HG03354 (cell line): ENCODE data around the gene SPIN1.

Experiments used
- ATAC-seq: cut with Tn5 transposase; IDR thresholded peaks from one replicate; pipeline ENCODE4 v1.9.1; 2021; ENCODE audit warnings: mild to moderate bottlenecking; ENCODE audit not compliant: unreplicated experiment, poor library complexity, severe bottlenecking

The SPIN1 gene

DNA sequence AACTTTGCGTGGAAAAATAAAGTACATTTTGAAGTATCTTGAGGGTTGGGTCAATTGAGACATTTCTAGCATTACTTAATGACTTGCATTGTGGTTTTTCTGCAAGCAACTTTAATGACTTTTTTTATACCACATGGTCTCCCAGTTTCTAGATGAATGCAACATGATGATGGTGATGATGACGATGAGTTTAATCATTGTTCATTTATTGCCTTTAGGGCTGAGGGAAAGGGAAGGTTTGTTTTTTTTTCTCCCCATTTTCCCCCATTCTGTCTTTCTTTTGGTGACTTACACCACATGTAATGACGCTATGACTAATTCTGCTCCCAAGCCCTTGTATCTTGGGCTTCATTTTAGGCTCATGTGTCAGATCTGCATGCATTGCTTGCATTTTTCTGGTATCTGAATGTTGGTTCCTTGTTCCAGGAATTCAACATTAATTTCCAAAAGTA is 89.1 kb downstream of the SPIN1 start:
- peak; percentile 39 for ATAC-seq

DNA sequence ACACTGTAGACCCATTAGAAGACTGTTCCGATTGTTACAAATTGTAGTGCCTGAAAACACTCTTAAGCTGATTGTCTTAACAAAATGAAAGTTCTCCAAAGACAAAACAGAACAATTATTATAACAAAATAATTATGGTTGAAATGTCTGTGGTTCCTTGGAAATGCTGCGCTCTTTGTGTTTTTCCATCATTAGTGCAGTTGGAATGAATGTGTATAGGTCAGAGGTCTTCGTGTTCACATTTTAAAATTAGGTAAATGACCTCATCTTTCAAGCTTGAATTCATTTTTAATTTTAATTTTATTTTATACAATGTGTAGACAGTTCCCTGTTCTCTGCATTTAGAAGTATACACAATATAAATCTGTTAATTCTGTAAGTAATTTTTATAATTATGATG is 90.0 kb downstream of the SPIN1 start:
- no peak for ATAC-seq

DNA sequence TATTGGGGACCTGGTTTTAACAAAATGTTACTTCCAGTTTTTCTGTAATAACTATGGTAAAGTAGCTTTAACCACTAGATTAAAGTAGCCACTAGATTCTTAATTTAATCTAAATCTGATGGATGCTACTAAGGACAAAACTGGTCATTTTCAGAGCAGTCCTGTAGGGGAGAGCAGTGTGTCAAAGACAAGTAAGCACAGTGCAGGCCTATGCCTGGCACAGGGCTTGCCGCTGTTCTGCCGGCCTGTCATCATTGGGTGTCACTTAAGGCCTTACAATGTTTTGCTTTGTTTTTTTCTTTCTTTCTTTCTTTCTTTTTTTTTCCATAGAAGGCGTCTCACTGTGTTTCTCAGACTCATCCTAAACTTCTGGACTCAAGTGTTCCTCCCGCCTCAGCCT is 93.7 kb downstream of the SPIN1 start:
- no peak for ATAC-seq

DNA sequence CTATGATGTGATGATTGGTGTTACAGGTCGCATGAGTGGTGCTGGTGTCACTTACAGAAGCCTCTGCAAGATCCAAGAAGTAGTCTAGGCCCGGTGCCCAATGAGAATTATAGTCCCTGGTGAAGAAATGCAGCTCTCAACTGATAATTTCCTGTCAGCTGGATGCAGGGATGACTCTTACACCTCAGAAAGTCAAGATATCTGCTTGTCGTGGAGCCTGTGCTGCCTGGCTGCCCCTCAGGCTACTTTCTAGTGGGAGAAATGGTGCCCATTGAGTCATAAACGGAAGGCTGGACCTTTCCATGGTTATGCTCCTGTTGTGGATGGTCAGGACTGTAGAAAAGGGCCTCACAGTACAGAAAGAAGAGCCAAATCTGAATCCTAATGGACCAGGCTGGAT is 99.9 kb downstream of the SPIN1 start:
- ATAC-seq, result no peak

DNA sequence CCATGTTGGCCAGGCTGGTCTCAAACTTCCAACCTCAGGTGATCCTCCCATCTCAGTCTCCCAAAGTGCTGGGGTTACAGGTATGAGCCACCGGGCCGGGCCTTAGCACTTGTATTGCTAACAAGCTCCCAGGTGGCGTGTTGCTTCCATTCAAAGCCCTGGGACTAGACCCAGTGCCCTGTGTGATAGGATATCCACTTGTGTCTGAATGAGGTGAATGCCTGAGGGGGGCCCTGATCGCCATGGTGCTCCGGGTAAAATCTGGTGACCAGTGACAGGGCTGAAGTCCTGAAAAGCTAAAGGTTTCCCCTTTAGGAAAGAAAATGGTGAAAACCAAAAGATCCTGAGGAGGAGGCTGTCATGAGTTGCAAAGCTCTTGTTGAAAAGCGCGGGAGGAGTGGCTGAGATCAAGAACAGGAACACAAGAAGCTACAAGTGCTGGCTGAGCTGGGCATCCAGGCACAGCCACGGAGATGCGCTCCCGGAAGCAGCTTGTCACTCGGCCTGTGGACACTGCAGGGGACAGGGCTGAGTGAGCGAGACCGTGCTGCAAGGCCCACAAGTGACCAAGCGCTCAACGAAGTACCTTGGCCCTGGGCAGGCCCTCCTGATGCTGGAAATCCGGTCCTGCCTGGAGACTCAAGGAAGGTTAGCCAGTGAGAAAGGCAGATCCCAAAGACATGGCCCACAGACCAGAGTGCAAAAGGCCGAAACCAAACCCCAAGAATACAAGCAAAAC is 106.9 kb downstream of the SPIN1 start:
- no peak for ATAC-seq

DNA sequence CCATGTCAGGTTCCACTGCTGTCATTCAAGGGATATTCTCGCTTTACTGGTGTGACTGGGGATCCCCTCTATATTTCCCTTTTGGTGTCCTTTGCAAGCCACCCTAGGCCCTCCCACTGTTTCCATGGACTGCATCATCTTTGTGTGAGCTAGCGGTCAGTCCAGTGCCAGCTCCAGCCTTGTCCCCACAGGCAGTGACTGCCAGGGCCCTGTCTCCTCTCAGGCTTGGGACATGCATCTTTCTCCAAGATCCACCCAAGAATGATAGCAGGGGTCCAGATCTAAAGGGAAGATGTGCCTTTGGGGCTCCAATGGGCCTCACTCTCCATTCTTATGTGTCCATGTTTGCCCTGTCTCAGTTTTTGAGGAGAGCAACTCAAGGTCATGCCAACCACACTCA is 109.0 kb downstream of the SPIN1 start:
- no peak for ATAC-seq

DNA sequence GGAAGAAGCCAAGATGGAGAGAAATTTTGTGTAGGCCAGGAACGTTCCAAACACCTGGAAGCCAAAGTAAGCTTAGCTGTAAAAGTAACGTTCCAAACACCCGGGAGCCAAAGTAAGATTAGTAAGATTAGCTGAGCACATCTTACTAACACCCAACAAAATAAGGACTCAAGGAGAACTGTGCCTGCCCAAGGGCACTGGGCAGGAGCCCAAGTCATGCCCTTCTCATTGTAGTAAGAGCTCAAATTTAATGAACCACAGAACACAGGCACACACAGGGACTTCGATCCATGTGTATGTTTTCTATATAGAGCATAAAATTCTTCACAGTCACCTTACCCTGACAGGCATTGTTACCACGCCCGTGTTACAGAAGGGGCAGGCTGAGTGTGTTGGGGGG is 110.6 kb downstream of the SPIN1 start:
- ATAC-seq, result no peak

DNA sequence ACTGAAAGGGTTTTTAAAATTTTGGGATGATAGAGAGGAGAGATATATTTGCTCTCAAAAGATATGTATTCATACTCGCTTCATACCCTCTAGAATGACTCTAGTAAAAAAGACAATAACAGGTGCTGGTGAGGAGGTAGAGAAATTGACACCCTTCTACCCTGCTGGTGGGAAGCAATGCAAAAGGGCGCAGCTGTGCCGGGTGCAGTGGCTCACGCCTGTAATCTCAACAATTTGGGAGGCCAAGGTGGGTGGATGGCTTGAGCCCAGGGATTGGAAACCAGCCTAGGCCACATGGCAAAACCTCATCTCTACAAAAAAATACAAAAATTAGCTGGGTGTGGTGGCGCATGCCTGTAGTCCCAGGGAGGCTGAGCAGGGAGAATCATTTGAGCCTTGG is 112.8 kb downstream of the SPIN1 start:
- ATAC-seq, result no peak

DNA sequence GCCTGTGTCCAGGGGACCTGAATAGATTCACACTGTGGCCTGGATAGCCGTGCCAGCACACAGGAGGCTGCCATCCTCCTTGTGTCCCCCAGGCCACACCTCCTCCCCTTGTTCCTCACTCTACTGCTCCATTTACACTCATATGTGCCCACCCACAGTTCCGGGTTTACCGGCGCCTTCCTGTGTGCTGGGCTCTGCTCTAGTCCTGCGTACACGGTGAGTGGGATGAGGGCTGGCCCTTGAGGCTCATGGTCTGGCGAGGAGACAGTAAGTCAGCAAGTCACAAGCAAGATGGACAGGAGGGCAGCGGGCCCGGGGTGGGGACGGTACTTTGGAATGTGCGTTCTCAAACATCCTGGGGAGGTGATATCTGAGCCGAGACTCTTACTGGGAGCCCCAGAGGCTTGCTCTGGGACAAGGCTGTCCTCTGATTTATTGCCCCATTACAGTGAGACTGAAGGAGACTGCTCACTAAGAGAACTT is 114.3 kb downstream of the SPIN1 start:
- no peak for ATAC-seq

DNA sequence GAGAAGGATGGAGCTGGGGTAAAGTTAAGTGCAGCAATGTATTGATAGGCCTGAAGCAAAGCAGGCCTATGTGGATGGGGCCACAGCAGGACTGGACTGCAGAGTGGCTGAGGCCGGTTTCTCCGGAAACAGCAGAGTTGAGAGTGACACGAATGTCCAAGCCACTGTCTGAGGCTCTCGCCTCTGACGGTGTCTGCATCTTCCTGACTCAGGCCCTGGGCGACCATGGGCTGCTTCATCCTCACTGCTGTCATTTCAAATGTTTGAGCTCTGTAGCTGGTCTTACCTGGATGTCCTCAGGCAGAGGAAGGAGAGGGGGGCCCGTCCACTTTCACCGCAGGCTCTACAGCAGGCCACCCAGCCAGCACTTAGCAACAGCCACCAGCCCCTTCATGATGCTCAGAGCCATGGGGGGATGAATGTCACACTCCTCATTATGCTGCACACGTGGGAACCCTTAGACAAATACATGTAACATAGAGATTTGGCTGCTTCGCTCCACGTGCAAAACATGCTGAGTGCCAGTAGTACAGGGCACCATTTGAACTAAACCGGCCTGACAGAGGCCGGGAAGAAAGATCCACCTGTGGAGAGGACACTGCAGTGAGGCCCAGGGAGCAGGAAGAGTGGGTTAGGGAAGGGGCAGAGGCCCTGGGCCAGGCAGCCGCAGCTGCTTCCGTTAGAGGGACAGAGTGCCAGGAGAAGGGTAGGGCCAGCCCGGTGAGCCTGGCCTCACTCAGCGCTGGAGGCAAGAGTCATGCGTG is 115.0 kb downstream of the SPIN1 start:
- ATAC-seq, result no peak

DNA sequence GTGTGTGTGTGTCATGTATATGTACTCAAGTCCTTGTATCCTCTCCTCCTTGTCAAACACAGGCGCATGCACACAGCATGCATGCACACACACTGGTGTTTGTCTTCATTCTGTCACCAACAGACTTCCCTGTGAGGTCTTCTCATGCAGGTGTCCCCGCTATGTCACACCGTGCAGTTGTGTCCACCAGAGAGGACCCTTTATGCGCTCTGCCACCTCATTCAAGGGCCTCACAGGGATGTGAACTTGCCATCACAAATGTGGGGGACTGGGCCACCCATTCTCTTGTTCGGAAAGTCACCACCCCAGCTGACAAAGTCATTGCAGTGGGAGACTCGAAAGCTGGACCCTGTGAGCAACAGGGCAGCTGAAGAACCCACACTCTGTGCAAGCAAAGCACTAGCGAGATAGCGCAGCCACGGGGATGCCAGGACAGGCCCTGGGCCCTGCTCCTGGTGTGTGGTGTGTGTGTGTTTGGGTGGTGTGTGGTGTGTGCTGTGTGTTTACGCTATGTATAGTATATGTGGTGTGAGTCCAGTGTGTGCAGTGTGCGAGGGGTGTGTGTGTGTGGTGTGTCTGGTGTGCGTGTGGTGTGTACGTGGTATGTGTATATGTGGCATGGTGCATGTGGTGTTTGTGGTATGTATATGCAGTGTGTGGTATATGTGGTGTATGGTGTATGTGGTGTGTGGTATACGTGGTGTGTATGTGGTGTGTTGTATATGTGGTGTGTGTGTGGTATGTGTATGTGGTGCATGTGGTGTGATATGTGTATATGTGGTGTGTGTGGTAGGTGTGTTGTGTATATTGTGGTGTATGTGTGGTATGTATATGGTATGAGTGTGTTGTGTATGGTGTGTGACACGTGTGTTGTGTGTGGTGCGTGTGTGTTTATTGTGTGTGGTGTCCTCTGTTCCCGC is 115.9 kb downstream of the SPIN1 start:
- ATAC-seq, result no peak

DNA sequence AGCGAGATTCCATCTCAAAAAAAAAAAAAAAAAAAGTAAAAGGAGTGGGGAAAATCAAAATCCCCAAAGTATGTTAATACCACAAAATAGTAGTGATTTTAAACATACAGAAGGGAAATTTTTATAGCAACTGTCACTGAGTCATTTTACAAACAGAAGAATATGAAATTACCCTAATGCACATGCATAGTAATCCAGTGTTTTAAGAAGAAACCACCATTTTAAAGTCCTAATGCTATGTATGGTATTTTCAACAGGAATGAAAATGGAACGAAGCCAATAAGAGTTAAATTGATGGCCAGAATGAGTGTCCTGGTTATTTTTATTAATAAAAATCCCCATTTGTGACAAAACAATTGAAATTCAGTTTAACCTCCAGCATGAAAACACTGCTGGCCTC is 120.1 kb downstream of the SPIN1 start:
- ATAC-seq, result no peak

DNA sequence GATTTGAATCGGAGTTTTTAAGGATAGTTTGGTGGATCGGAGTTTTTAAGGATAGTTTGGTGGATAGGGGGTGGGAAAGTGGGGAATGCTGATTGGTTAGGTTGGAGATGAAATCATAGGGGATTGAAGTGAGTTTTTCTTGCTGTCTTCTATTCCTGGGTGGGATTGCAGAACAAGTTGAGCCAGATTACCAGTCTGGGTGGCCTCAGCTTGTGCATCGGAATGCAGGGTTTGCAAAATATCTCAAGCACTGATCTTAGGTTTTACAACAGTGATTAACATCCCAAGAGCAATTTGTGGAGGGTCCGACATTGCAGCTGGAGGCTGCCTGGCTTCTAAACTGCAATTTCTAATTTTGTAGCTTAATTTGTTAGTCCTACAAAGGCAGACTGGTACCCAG is 123.7 kb downstream of the SPIN1 start:
- no peak for ATAC-seq

DNA sequence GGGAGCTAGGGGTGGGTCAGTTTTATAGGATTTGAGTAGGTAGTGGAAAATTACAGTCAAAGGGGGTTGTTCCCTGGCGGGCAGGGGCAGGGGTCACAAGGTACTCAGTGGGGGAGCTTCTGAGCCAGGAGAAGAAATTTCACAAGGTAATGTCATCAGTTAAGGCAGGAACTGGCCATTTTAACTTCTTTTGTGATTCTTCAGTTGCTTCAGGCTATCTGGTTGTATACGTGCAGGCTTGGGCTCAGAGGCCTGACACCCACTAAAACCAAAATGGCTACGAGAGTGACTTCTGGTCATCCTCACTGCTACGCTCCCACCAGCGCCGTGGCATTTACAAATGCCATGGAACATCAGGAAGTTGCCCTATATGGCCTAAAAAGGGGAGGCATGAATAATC is 126.0 kb downstream of the SPIN1 start:
- no peak for ATAC-seq

DNA sequence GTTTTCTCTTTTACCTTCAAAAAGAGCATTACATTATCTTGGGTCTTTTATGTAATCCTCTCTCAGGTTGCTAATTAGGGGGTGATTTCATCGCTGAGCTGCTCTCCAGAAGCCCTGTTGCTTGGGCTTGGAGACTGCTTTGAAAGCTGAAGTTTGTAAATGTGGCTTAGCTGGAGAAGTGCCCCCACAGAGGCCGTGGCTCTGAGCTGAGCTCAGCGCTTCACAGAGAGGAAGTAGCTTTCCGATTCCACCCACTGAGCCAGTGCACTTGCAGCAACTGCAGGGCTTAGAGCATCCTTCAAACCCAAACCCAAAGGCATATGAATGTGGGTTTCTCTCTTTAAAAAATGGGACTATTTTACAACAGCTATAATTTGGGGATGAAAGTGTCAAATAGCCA is 133.1 kb downstream of the SPIN1 start:
- no peak for ATAC-seq

DNA sequence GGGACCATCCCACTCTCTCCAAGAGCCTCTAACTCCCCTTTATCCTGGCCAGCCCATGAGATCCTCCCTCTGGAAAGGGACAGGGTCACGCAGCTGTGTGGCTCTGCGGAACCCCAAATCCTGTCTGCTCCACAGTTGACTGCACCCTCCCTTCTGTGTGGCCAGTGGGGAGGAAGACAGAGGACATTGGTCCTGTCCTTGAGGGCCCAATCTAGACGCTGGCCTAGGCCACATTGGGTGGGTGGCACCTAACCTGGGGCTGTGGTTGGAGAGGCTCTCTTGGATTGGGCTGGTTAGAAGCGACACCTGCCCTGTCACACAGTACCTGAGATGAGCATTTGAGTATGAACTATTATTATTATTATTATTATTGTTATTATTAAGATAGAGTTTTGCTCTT is 134.1 kb downstream of the SPIN1 start:
- no peak for ATAC-seq

DNA sequence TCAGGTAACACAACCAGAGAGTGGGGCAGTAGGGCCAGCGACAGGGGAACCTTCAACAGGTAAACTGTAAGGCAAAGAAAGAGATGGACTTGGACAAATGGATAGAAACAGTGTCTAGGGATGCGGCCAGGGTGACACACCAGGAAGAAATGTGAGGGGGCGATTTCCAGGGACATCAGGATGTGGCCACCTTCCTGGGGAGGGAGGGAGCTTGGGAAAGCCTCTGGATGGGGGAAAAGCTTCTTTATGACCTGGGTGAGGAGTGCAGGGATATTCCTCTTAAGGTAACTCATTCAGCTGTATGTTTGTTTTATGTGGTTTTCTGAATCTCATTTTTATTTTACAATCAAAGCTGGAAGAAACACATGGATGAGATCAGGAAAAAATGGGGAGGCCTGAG is 134.8 kb downstream of the SPIN1 start:
- no peak for ATAC-seq

DNA sequence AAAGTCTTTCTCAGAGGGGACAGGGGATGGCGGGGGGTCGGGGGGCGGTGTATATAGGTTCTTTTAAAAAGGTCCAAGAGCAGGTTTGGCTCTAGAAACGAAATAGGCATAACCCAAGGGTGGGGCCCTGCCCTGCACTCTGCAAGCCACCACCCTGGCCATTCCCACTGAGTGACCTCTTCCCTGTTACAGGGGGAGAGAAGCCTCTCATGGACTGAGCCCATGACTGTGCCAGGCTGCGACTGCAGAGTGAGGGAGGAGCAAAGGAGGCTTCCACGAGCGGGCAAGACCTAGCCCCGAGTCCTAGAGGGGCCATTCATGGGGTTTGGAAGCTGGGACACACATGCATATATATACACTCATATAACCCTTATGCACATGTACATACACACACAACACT is 136.7 kb downstream of the SPIN1 start:
- ATAC-seq, result no peak

DNA sequence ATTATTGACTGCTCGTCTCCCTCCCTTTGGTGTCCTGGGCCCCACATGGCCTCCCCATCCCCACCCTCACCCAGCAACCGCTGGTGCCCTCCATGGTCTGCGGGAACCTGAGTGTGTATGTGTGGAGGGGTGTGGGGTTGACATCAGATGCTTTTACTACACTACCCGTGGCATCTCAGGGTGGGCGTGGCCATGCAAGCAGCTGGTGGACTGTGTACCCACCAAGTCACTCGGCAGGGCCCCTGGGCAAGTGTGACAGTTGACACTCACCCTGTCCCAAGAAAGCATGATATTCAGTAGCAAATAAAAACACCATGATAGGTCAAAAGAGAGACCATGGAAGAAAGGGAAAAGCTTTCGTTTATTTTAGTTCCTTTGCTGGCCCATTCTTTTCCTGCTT is 139.4 kb downstream of the SPIN1 start:
- ATAC-seq, result no peak
